HG03196 (cell line): Measurements from ENCODE around the gene PIP4K2C.

Experiments
- ATAC-seq: cut with Tn5 transposase; IDR thresholded peaks from one replicate; pipeline ENCODE4 v1.9.1; 2021; ENCODE audit not compliant: unreplicated experiment

Gene PIP4K2C

GRCh38 chr12:57590864-57591781 is at the start of gene PIP4K2C:
TSS of gene PIP4K2C (plus strand) at chr12:57591192. CDS start at chr12:57591290, 98 bp downstream.
- ATAC-seq = peak; percentile 85

GRCh38 chr12:57541717-57542116 is 49.3 kb upstream of the PIP4K2C start:
- ATAC-seq = no peak

- no peak for ATAC-seq
Observed at GRCh38 chr12:57543581-57543980, 47.4 kb upstream of the PIP4K2C start.

- no peak for ATAC-seq
Observed at GRCh38 chr12:57545809-57546437, 45.1 kb upstream of the PIP4K2C start.

- ATAC-seq = peak; percentile 98
Observed at GRCh38 chr12:57546438-57547287, 44.3 kb upstream of the PIP4K2C start, which contains the start of gene DCTN2. TSS of gene DCTN2 (minus strand) at chr12:57547192. CDS start at chr12:57547063, 129 bp downstream.

- ATAC-seq = no peak
Observed at GRCh38 chr12:57547288-57548012, 43.5 kb upstream of the PIP4K2C start.

GRCh38 chr12:57548013-57548315 is 43.0 kb upstream of the PIP4K2C start:
- ATAC-seq = no peak

GRCh38 chr12:57548488-57548887 is 42.5 kb upstream of the PIP4K2C start:
- ATAC-seq = no peak

GRCh38 chr12:57549203-57549908 is 41.6 kb upstream of the PIP4K2C start:
- no peak for ATAC-seq

GRCh38 chr12:57549909-57550640 is 40.9 kb upstream of the PIP4K2C start, which contains the start of gene KIF5A:
TSS of gene KIF5A (plus strand) at chr12:57550044. CDS start at chr12:57550272, 228 bp downstream.
- ATAC-seq = no peak

GRCh38 chr12:57550641-57551549 is 40.1 kb upstream of the PIP4K2C start:
- no peak for ATAC-seq

- no peak for ATAC-seq
Observed at GRCh38 chr12:57551637-57552305, 39.2 kb upstream of the PIP4K2C start.

GRCh38 chr12:57552306-57552651 is 38.7 kb upstream of the PIP4K2C start:
- no peak for ATAC-seq

- no peak for ATAC-seq
Observed at GRCh38 chr12:57552835-57553313, 38.1 kb upstream of the PIP4K2C start.

- ATAC-seq = no peak
Observed at GRCh38 chr12:57553343-57554202, 37.4 kb upstream of the PIP4K2C start.

GRCh38 chr12:57554453-57554852 is 36.5 kb upstream of the PIP4K2C start:
- no peak for ATAC-seq

GRCh38 chr12:57554897-57555296 is 36.1 kb upstream of the PIP4K2C start:
- ATAC-seq = no peak
